Aorta (tissue), 5 donors: ENCODE measurements around the gene INSYN2B. TPM values are rescaled to one million over a fixed set of nuclear protein-coding genes. Genes with fewer than 3 reads are reported as not detected.

Experiments used
- ATAC-seq: fragments of 200-7000 bp; cut with Tn5 transposase; one replicate; pipeline ENCODE4 v1.9.1; 2022; ENCODE audit warnings: moderate library complexity; ENCODE audit not compliant: low FRiP score
- DNase-seq, 2 donors: peaks; one replicate each; pipeline ENCODE4 v3.0.0-alpha.2; 2020
- H3K27ac ChIP-seq, 2 donors: one replicate each; pipeline ENCODE4 v1.5.1; 2013; ENCODE audit warnings: low read length in 2 of 2, mild to moderate bottlenecking in 2 of 2, moderate library complexity in 2 of 2, control low read depth in 1 of 2, inconsistent platforms in 1 of 2, low read depth in 1 of 2
- H3K27me3 ChIP-seq, 2 donors: one replicate each; pipeline ENCODE4 v1.6.1; 2013; ENCODE audit warnings: control low read depth in 1 of 2, low read length in 1 of 2, mild to moderate bottlenecking in 1 of 2, moderate library complexity in 1 of 2; ENCODE audit not compliant: insufficient read depth in 2 of 2, control insufficient read depth in 1 of 2
- H3K36me3 ChIP-seq, 2 donors: one replicate each; pipeline ENCODE4 v1.6.1; 2013; ENCODE audit warnings: control low read depth in 1 of 2, low read length in 1 of 2, mild to moderate bottlenecking in 1 of 2; ENCODE audit not compliant: insufficient read depth in 2 of 2, control insufficient read depth in 1 of 2
- H3K4me1 ChIP-seq, 2 donors: one replicate each; pipeline ENCODE4 v1.6.1; 2013; ENCODE audit warnings: low read length in 2 of 2, control low read depth in 1 of 2, mild to moderate bottlenecking in 1 of 2, moderate library complexity in 1 of 2; ENCODE audit not compliant: insufficient read depth in 2 of 2, control insufficient read depth in 1 of 2
- H3K4me3 ChIP-seq, 2 donors: one replicate each; pipeline ENCODE4 v1.5.1; 2013; ENCODE audit warnings: low read length in 2 of 2, control low read depth in 1 of 2, mild to moderate bottlenecking in 1 of 2
- H3K9me3 ChIP-seq: one replicate; pipeline ENCODE4 v1.6.1; 2013; ENCODE audit warnings: mild to moderate bottlenecking, low read length; ENCODE audit not compliant: control insufficient read depth
- WGBS, 2 donors: extraction: QIAGEN DNeasy Blood & Tissue Kit; methylation state at CpG; one replicate each; pipeline ENCODE4 v1.1.7; 2013; 5-methylcytosine and 5-hydroxymethylcytosine counted together
- intact Hi-C, 2 donors: fragments of 100-400 bp; cut with DNase I; formaldehyde crosslinking; loops; one replicate each; pipeline versions ENCODE4 v1.14.2 to v1.15.0; 2022
- polyA plus RNA-seq, 2 donors: library from polyadenylated mRNA; stranded (reverse); fragments of 200-250 nt; gene quantifications; one replicate each; pipeline ENCODE4 v1.2.3, GENCODE V29; 2013
- total RNA-seq, 2 donors: library from RNA; stranded (reverse); fragmentation: NEBNext Ultra II Directional; extraction: Animal tissue kit (Norgen Biotek cat#: 25700); gene quantifications; one replicate each; pipeline ENCODE4 v1.2.1, GENCODE V29; 2021
- donor health status: healthy with polysubstance abuse.
- donor health status: Bipolar disorder and iron deficiency.
- donor health status: DM: no; HTN: no; CAD: no.
- donor health status: DM: no; HTN: no; CAD: no.
- donor health status: DM: yes; HTN: yes; CAD: no.

Gene INSYN2B
- total and polyA plus RNA-seq, 4 donors = 0.10 TPM; not detected in 3

DNA sequence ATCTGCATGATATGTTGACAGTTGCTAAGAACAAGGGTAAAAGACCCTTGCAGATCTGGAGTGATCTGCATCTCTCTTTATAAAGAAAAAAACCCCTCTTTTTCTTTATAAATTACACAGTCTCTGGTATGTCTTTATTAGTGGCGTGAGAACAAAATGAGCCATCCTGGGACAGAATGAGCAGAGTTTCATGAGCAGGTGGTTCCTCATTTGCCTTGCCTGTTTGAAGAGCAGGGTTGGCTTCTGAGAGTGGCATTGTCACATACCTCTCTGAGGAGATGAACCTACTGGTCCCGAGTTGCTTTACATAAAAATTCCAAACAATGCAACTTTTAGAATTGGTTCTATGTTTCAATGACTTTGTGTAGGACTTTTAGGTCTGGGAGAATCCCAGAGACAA is 94.3 kb downstream of the INSYN2B start:
- Histone ChIP-seq H3K4me3 (no peak overlapping the region), H3K27ac (no peak overlapping the region), H3K9me3 (no peaks in the 10 kb centered on the region), H3K4me1 (no peaks in the 10 kb centered on the region), H3K36me3 (no peaks in the 10 kb centered on the region), H3K27me3 (no peaks in the 10 kb centered on the region)
- ATAC-seq (no peak), DNase-seq (no peak)
- intact Hi-C loops = no loop called here
- 78 to 85% methylated on average over 2 of the region's 2 CpGs for WGBS, 2 donors

- DNase-seq = no peak
- intact Hi-C loops = no loop called here
- no peak for ATAC-seq
- whole genome bisulfite sequencing, 2 donors = 72 to 80% methylated on average over 5 of the region's 5 CpGs
- Histone ChIP-seq H3K4me3 (no peak overlapping the region), H3K27ac (no peak overlapping the region), H3K9me3 (no peaks in the 10 kb centered on the region), H3K36me3 (no peaks in the 10 kb centered on the region), H3K4me1 (no peaks in the 10 kb centered on the region), H3K27me3 (no peaks in the 10 kb centered on the region)
Observed at GRCh38 chr5:169881702-169882303, 98.5 kb downstream of the INSYN2B start.

DNA sequence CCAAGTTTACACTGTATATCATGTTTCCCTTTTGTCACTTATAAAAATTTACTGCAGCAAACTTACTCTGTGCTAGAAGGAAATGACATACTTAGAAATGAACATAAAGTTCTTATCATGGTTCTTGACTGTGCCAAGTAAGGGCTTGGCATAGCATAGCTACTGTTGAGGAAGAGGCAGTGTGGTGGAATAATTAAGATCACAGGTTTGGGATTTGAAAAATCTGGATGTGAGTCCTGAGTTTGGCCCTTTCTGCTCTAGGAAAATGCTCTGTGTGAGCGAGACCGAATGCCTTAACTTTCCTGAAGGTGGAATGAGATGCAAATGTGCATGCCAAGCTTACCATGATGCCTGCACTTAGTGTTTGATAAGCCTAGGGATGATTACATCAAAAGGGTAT is 99.5 kb downstream of the INSYN2B start:
- ATAC-seq (no peak), DNase-seq (no peak)
- Histone ChIP-seq H3K4me3 (no peak overlapping the region), H3K9me3 (no peaks in the 10 kb centered on the region), H3K27me3 (no peaks in the 10 kb centered on the region), H3K4me1 (no peaks in the 10 kb centered on the region), H3K36me3 (no peaks in the 10 kb centered on the region), H3K27ac (no peak overlapping the region)
- intact Hi-C loops = no loop called here
- 80 to 88% methylated on average over 2 of the region's 2 CpGs for WGBS, 2 donors

DNA sequence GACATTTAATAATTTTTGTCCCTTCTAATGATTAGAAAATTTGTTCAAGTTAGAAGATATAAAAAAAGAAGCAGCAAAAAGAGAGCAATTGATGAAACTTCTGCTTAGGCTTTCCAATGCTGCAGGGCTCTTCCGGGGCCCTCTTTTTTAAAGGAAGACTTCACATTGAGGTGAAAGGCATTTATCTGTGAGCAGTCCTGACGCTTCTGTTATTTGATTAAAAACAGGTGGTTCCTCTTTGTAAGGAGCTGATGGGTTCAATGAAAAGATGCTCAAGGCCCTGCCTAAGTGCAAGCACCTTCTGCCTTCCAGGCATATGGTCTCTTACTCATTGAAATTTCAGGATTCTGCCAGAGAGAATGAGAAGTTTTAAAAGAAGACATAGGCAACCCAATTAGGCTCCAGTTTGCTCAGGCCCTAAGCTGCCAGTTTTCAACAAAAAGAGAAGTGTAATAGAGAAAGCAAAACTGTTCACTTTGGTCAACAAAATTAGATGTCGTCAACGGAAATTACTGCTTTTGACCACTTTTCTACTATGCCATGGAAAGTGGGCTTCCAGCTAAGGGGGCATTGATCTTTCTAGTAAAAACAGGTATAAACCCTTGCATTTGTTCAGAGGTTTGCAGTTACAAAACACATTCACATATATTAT is 100.2 kb downstream of the INSYN2B start:
- H3K27me3 ChIP-seq = no peaks in the 10 kb centered on the region
- ATAC-seq (no peak), DNase-seq (no peak)
- 71 to 77% methylated on average over 4 of the region's 4 CpGs for WGBS, 2 donors
- H3K27ac ChIP-seq = no peak overlapping the region
- H3K9me3 ChIP-seq = no peaks in the 10 kb centered on the region
- intact Hi-C loops = no loop called here
- H3K4me1 ChIP-seq = no peaks in the 10 kb centered on the region
- H3K4me3 ChIP-seq = no peak overlapping the region
- no peaks in the 10 kb centered on the region for H3K36me3 ChIP-seq

DNA sequence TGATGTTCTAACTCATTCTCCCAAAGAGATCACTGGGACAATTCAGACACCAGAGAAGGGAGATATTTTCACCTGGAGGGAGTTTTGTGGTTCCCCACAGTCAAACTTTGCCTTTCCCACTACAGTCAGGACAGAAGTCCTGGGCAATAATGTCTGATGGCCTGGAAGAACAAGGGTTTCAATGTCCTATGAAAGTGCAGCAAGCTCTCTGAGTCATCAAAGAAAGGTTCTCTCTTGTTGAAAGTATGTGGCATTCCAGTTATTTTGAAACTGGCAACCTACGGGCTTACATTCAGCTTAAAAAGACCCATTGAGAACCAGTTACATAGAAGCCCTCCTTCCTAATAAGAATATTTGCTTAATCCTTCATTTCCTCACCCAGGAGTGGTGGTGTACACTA is 103.9 kb downstream of the INSYN2B start:
- Histone ChIP-seq H3K4me1 (no peaks in the 10 kb centered on the region), H3K27me3 (no peaks in the 10 kb centered on the region), H3K9me3 (no peaks in the 10 kb centered on the region), H3K36me3 (no peaks in the 10 kb centered on the region), H3K27ac (no peak overlapping the region), H3K4me3 (no peak overlapping the region)
- intact Hi-C loops = no loop called here
- ATAC-seq (no peak), DNase-seq (no peak)
- WGBS, 2 donors = 22 to 34% methylated on average over 1 of the region's 1 CpG

- Histone ChIP-seq H3K4me1 (no peaks in the 10 kb centered on the region), H3K27ac (no peak overlapping the region), H3K36me3 (no peaks in the 10 kb centered on the region), H3K4me3 (no peak overlapping the region), H3K9me3 (no peaks in the 10 kb centered on the region), H3K27me3 (no peaks in the 10 kb centered on the region)
- ATAC-seq (no peak), DNase-seq (no peak)
- WGBS, 2 donors = 46 to 60% methylated on average over 4 of the region's 4 CpGs
- intact Hi-C loops = no loop called here
Observed at GRCh38 chr5:169875731-169876130, 104.6 kb downstream of the INSYN2B start.

GRCh38 chr5:169875091-169875728 is 105.1 kb downstream of the INSYN2B start:
- H3K27me3 ChIP-seq = no peaks in the 10 kb centered on the region
- no peaks in the 10 kb centered on the region for H3K36me3 ChIP-seq
- H3K4me3 ChIP-seq = no peak overlapping the region
- intact Hi-C loops = no loop called here
- DNase-seq (no peak), ATAC-seq (peak; percentile 66)
- no peaks in the 10 kb centered on the region for H3K9me3 ChIP-seq
- H3K4me1 ChIP-seq = no peaks in the 10 kb centered on the region
- WGBS, 2 donors = 79 to 84% methylated on average over 8 of the region's 8 CpGs
- no peak overlapping the region for H3K27ac ChIP-seq

DNA sequence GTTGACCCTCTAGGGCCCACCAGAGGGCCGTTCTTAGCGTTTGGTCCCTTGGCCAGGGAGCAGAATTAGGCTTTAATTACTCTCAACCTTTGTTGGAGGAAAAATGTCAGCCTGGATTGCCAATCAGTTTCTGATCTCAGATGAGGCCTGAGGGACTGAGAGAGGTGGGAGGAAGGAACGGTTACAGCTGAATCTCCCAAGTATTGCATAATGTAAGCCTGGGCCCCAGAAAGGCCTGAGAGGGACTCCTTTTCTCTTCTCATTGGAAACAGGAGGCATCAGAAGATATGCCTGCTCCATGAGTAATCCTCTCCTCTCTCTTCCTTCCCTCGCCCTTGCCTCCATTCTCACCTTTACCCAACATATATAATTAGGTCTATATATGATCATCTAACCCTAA is 105.7 kb downstream of the INSYN2B start:
- H3K4me3 ChIP-seq = no peak overlapping the region
- no peaks in the 10 kb centered on the region for H3K36me3 ChIP-seq
- 66% methylated on average over 4 of the region's 4 CpGs for WGBS, 2 donors
- no peak overlapping the region for H3K27ac ChIP-seq
- DNase-seq (no peak), ATAC-seq (no peak)
- intact Hi-C loops = no loop called here
- H3K27me3 ChIP-seq = no peaks in the 10 kb centered on the region
- H3K4me1 ChIP-seq = no peaks in the 10 kb centered on the region
- H3K9me3 ChIP-seq = no peaks in the 10 kb centered on the region

DNA sequence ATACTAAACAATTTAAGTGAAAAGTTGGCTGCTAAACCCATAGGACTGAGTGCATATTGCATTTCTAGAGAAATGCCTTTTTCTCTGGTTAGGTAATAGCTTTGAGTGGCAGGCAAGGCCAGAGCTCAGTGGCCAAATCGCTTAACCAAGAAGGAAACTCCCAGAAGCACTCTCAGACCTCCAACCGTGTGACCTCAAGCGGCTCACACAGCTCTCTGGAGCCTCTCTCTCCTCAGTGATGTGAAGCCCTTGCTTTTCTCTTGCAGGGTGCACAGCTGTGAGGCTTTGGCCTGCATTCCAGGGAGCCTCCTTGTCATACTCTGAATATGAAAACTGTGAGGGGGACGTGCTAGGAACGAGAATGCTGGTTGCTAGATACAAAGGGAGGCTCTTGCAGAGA is 106.7 kb downstream of the INSYN2B start:
- DNase-seq (no peak), ATAC-seq (no peak)
- Histone ChIP-seq H3K27me3 (no peaks in the 10 kb centered on the region), H3K9me3 (no peaks in the 10 kb centered on the region), H3K4me1 (no peaks in the 10 kb centered on the region), H3K27ac (no peak overlapping the region), H3K4me3 (no peak overlapping the region), H3K36me3 (no peaks in the 10 kb centered on the region)
- intact Hi-C loops = no loop called here
- 55 to 57% methylated on average over 5 of the region's 5 CpGs for WGBS, 2 donors
